Mesothelial cell of epicardium (in vitro differentiated cells): ENCODE data around the gene MEIS3. TPM values are rescaled to one million over a fixed set of nuclear protein-coding genes. Genes with fewer than 3 reads are reported as not detected.

ENCODE experiments used
- DNase-seq, 2 experiments: peaks; one replicate each; pipeline ENCODE4 v3.0.0; 2021; ENCODE audit warnings: low spot score in 2 of 2; ENCODE audit not compliant: unreplicated experiment in 2 of 2
- H3K27ac Mint-ChIP-seq: 2 replicates; pipeline ENCODE4 v1.8.0; 2021; ENCODE audit warnings: mixed read lengths
- H3K27me3 Mint-ChIP-seq: 2 replicates; pipeline ENCODE4 v1.8.0; 2021; ENCODE audit warnings: low read depth, mixed read lengths
- H3K36me3 Mint-ChIP-seq: 2 replicates; pipeline ENCODE4 v1.8.0; 2021; ENCODE audit warnings: mixed read lengths
- H3K4me1 Mint-ChIP-seq: 2 replicates; pipeline ENCODE4 v1.8.0; 2021; ENCODE audit warnings: mixed read lengths
- H3K4me3 Mint-ChIP-seq: 2 replicates; pipeline ENCODE4 v1.8.0; 2021; ENCODE audit warnings: mild to moderate bottlenecking, moderate library complexity, mixed read lengths
- H3K9me3 Mint-ChIP-seq: 2 replicates; pipeline ENCODE4 v1.8.0; 2021; ENCODE audit warnings: mixed read lengths
- total RNA-seq: library from RNA; stranded (reverse); gene quantifications from 3 replicates; pipeline ENCODE4 v1.2.1, GENCODE V29; 2021
- TF ChIP-seq, protein P1 (sequence below): fragments of 200-600 bp; sonication (generic); IDR thresholded peaks from one replicate; pipeline ENCODE4 v1.5.0; 2021; ENCODE audit warnings: antibody characterized with exemption; ENCODE audit not compliant: unreplicated experiment

The MEIS3 gene
- total RNA-seq, 1 donor from 2014 or later, result 273 TPM

DNA sequence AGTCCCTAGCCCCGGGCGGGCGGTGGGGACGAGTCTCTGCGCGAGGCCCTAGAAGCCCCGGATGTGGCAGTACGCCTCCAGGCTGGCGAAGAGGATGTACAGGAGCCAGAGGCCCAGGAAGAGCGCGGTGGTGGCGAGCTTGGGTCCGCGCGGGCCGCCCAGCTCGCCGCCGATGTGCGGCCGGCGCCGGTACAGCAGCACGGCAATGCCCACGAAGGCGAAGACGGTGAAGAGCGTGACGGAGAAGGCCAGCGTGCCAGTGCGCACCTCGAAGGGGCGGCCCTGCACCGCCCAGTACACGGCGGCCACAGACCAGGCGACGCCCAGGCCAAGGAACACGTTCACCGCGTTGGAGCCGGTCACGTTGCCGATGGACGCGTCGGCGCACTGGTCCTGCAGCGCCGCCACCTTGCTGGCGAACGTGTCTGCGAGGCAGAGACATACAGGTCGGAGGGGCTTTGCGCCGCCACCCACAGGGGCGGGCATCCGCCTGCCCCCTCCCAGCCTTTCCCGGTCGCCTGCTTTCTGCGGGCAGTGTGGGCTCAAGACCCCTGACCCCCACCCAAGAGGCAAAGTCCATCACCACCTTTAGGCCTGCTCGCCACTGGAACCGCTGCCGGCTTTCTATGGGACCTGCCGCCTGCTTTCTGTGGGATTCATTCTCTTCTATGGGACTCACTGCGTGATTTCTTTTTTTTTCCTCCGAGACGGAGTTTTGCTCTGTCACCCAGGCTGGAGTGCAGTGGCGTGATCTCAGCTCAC lies 10.9 kb upstream of the MEIS3 start:
- DNase-seq, result no peak
- no peaks in the 10 kb centered on the region for H3K9me3 Mint-ChIP-seq
- no peak overlapping the region for H3K4me3 Mint-ChIP-seq
- H3K27me3 Mint-ChIP-seq, result peaks cover 33% of the 10 kb centered on the region
- TF ChIP-seq, protein P1, sequence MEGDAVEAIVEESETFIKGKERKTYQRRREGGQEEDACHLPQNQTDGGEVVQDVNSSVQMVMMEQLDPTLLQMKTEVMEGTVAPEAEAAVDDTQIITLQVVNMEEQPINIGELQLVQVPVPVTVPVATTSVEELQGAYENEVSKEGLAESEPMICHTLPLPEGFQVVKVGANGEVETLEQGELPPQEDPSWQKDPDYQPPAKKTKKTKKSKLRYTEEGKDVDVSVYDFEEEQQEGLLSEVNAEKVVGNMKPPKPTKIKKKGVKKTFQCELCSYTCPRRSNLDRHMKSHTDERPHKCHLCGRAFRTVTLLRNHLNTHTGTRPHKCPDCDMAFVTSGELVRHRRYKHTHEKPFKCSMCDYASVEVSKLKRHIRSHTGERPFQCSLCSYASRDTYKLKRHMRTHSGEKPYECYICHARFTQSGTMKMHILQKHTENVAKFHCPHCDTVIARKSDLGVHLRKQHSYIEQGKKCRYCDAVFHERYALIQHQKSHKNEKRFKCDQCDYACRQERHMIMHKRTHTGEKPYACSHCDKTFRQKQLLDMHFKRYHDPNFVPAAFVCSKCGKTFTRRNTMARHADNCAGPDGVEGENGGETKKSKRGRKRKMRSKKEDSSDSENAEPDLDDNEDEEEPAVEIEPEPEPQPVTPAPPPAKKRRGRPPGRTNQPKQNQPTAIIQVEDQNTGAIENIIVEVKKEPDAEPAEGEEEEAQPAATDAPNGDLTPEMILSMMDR, result peak; percentile 38
- H3K4me1 Mint-ChIP-seq, result peaks cover 7% of the 10 kb centered on the region
- no peak overlapping the region for H3K27ac Mint-ChIP-seq
- no peaks in the 10 kb centered on the region for H3K36me3 Mint-ChIP-seq

DNA sequence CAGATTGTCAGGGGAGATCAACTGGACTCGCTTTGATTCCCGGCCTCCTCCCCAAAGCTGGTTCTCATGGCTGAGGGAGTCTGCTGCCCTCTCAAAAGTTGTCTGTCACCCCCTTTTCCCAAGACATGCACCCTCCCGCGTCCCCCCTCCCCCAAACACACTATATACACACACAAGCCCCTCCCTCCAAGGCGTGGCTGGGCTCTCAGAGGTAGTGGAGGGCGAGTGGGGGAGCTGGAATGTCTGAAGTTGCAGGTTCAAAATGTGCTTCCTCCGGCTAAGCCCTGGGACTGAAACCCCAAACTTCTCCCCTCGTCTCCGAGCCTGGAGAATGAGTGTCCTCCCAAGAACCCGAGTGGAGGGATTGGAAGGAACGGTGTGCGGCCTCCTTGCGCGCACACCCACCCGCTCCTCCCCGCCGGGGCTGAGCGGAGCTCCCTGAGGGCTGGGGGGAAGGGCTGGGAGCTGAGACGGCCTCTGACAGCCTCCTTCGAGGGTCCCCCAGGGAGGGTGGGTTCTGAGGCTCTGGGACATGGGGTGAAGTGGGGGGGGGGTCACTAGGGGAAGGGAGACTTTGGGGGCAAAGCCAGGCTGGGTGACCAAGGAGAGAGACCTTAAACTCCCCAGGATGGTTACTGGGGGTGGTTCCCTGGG lies 9.9 kb upstream of the MEIS3 start:
- H3K36me3 Mint-ChIP-seq, result no peaks in the 10 kb centered on the region
- H3K4me3 Mint-ChIP-seq, result no peak overlapping the region
- peaks cover 28% of the 10 kb centered on the region for H3K27me3 Mint-ChIP-seq

DNA sequence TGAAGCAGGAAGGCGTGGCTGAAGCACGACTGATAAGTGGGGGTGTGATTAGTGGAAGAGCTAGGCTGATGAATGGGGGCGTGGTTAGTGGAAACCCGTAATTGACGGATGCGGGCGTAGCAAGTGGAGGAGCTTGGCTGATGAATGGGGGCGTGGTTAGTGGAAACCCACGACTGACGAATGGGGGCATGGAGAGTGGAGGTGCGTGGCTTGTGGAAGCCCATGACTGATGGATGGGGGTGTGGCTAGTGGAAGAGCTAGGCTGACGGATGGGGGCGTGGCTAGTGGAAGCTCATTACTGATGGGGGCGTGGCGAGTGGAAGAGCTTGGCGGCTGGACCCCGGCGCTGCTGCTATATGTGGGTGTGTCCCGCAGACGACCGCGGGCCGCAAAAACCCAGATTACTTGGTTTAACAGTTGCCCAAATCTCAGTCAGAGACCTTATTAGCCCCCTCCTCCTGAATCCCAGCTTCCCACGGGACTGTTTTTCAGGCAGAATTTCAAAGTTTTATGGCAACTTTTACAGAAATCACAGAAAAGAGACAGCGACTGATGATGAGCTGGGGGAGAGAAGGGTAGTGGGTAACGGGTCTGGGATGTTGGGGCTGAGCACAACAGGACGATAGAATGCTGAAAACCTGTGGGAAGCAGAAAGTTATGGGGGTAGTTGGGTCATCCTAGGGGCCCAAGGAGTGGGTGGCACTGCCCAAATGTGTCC lies 9.0 kb upstream of the MEIS3 start:
- peak; percentile 95 to 98 for DNase-seq
- Mint-ChIP-seq H3K9me3 (no peaks in the 10 kb centered on the region), H3K4me3 (no peak overlapping the region), H3K36me3 (no peaks in the 10 kb centered on the region), H3K4me1 (peaks cover 13% of the 10 kb centered on the region), H3K27me3 (peaks cover 29% of the 10 kb centered on the region), H3K27ac (no peak overlapping the region)
- TF ChIP-seq, protein P1, result no peak

More for the DNA sequence above, 9.9 kb upstream of the MEIS3 start:
- H3K4me1 Mint-ChIP-seq, result peaks cover 9% of the 10 kb centered on the region
- no peak overlapping the region for H3K27ac Mint-ChIP-seq
- TF ChIP-seq, protein P1, result no peak
- no peak for DNase-seq
- no peaks in the 10 kb centered on the region for H3K9me3 Mint-ChIP-seq

- no peak overlapping the region for H3K4me3 Mint-ChIP-seq
- peaks cover 28% of the 10 kb centered on the region for H3K27me3 Mint-ChIP-seq
- no peaks in the 10 kb centered on the region for H3K9me3 Mint-ChIP-seq
- TF ChIP-seq, protein P1, result peak; percentile 91
- peak in 1 of 2 experiments; percentile 93 for DNase-seq
- no peak overlapping the region for H3K27ac Mint-ChIP-seq
- H3K4me1 Mint-ChIP-seq, result peaks cover 22% of the 10 kb centered on the region
- no peaks in the 10 kb centered on the region for H3K36me3 Mint-ChIP-seq
Observed at GRCh38 chr19:47427241-47428176, 8.2 kb upstream of the MEIS3 start.

GRCh38 chr19:47423203-47423882 lies 4.0 kb upstream of the MEIS3 start:
- no peak for DNase-seq
- Mint-ChIP-seq H3K36me3 (no peaks in the 10 kb centered on the region), H3K27me3 (peaks cover 9% of the 10 kb centered on the region), H3K9me3 (no peaks in the 10 kb centered on the region), H3K27ac (peak overlapping the region; percentile 84), H3K4me1 (peaks cover 44% of the 10 kb centered on the region), H3K4me3 (peak overlapping the region; percentile 52)
- TF ChIP-seq, protein P1, result no peak
